Hepatocyte (in vitro differentiated cells): Measurements from ENCODE around the gene METTL25B. TPM values are rescaled to one million over a fixed set of nuclear protein-coding genes. Genes with fewer than 3 reads are reported as not detected.

Experiments
- DNase-seq: peaks from one replicate; pipeline ENCODE4 v3.0.0-alpha.2; 2016; ENCODE audit warnings: low spot score
- H2AFZ ChIP-seq: fragments of 200-600 bp; sonication (generic); 2 replicates; pipeline ENCODE4 v1.6.0; 2016; ENCODE audit warnings: antibody characterized with exemption, mild to moderate bottlenecking
- H3K27ac ChIP-seq: fragments of 200-600 bp; sonication (generic); 2 replicates; pipeline ENCODE4 v1.5.1; 2016; ENCODE audit warnings: mild to moderate bottlenecking
- H3K27me3 ChIP-seq: fragments of 200-600 bp; sonication (generic); 2 replicates; pipeline ENCODE4 v1.6.1; 2016
- H3K36me3 ChIP-seq: fragments of 200-600 bp; sonication (generic); replicated peaks from 2 replicates; pipeline ENCODE4 v1.5.1; 2016; ENCODE audit warnings: low read depth; ENCODE audit not compliant: insufficient read depth
- H3K4me1 ChIP-seq: fragments of 200-600 bp; sonication (generic); 2 replicates; pipeline ENCODE4 v1.5.1; 2016; ENCODE audit warnings: mild to moderate bottlenecking, moderate library complexity; ENCODE audit not compliant: insufficient read depth
- H3K4me2 ChIP-seq: fragments of 200-600 bp; sonication (generic); 2 replicates; pipeline ENCODE4 v1.6.0; 2016
- H3K4me3 ChIP-seq: fragments of 200-600 bp; sonication (generic); 2 replicates; pipeline ENCODE4 v1.5.1; 2016; ENCODE audit warnings: mild to moderate bottlenecking
- H3K79me2 ChIP-seq: fragments of 200-600 bp; sonication (generic); 2 replicates; pipeline ENCODE4 v1.6.0; 2017; ENCODE audit warnings: mild to moderate bottlenecking
- H3K9me2 ChIP-seq: fragments of 200-600 bp; sonication (generic); replicated peaks from 2 replicates; pipeline ENCODE4 v1.6.0; 2017; ENCODE audit warnings: mild to moderate bottlenecking; ENCODE audit not compliant: insufficient read depth
- H3K9me3 ChIP-seq: fragments of 200-600 bp; sonication (generic); 2 replicates; pipeline ENCODE4 v1.5.1; 2016; ENCODE audit warnings: low read depth, mild to moderate bottlenecking
- H4K20me1 ChIP-seq: fragments of 200-600 bp; sonication (generic); 2 replicates; pipeline ENCODE4 v1.6.0; 2016; ENCODE audit warnings: mild to moderate bottlenecking; ENCODE audit not compliant: insufficient read depth, poor library complexity, severe bottlenecking
- CTCF ChIP-seq: fragments of 200-600 bp; sonication (generic); IDR thresholded peaks from 2 replicates; pipeline ENCODE4 v1.5.1; 2016; ENCODE audit warnings: antibody characterized with exemption, mild to moderate bottlenecking; ENCODE audit not compliant: poor library complexity
- EZH2 ChIP-seq: fragments of 200-600 bp; sonication (generic); IDR thresholded peaks from 2 replicates; pipeline ENCODE4 v1.6.1; 2016; ENCODE audit warnings: antibody characterized with exemption, mild to moderate bottlenecking, borderline replicate concordance
- EZH2phosphoT487 ChIP-seq: fragments of 200-600 bp; sonication (generic); IDR thresholded peaks from one replicate; pipeline ENCODE4 v1.6.1; 2018; ENCODE audit warnings: antibody characterized with exemption, mild to moderate bottlenecking, low read depth, moderate library complexity; ENCODE audit not compliant: unreplicated experiment, severe bottlenecking
- WGBS: methylation state at CpG from one replicate; pipeline ENCODE4 v1.1.6; 2016; ENCODE audit warnings: low lambda C conversion rate; ENCODE audit errors: missing lambda C conversion rate; 5-methylcytosine and 5-hydroxymethylcytosine counted together
- polyA plus RNA-seq: library from polyadenylated mRNA; unstranded; fragments of >200 nt; fragmentation: Nextera tagmentation; extraction: Ambion mirVana; gene quantifications from 2 replicates; pipeline ENCODE4 v1.2.1, GENCODE V29; 2016
- total RNA-seq: library from RNA; depleted of rRNA; stranded (reverse); fragments of >200 nt; gene quantifications from 2 replicates; pipeline ENCODE4 v1.2.3, GENCODE V29; 2014

METTL25B gene
- total and polyA plus RNA-seq, 2 experiments from 2014 or later = 20.6 to 24.7 TPM

- peak overlapping the region; percentile 82 for H3K27ac ChIP-seq
- WGBS = 22% methylated on average over 14 of the region's 14 CpGs
- TF ChIP-seq CTCF (no peak), EZH2phosphoT487 (no peak), EZH2 (no peak)
- peaks cover 20% of the 10 kb centered on the region for H3K4me1 ChIP-seq
- H3K4me2 ChIP-seq = peak overlapping the region; percentile 74
- no peaks in the 10 kb centered on the region for H3K9me3 ChIP-seq
- peaks cover 20% of the 10 kb centered on the region for H4K20me1 ChIP-seq
- no peaks in the 10 kb centered on the region for H3K27me3 ChIP-seq
- H3K9me2 ChIP-seq = no peaks in the 10 kb centered on the region
- H3K4me3 ChIP-seq = peak overlapping the region; percentile 17
- DNase-seq = peak; percentile 41
- H3K36me3 ChIP-seq = no peaks in the 10 kb centered on the region
- H2AFZ ChIP-seq = peak overlapping the region; percentile 46
- H3K79me2 ChIP-seq = peaks cover 47% of the 10 kb centered on the region
Observed at GRCh38 chr1:156766298-156767100, 38.2 kb downstream of the METTL25B start.

DNA sequence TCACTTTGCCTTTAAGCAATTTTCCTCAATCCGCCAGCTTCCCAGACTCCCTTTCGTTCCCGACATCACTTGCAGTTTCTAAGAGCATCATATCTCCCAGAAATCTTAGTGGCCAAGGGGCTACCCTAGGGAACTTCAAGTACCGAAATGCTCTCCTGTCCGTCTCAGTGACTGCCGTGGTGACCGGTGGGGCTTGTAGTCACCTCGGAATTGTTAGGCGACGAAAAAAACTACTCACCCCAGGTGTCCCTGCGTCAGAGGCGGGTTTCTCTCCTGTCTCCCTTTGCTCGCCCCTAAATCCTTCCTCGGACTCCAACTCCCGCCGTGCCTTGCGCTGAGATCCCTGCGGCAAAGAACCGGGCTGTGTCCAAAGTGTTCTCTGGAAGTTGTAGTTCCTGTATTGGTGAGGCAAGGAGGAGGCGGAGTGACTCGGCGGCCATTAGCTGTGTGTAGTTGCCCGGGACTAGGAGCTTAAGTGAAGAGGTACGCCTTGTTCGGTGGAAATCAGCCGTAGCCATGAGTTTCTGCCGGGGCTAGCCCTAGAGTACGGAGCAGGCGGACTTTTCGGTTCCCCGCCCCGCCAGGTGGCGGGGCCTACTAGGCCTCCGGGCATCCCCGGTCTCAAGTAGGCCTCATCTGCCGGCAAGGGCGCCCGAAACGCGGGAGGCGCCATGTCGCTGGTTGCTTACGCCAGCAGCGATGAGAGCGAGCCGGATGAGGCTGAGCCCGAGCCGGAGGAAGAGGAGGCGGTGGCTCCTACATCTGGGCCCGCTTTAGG, 39.0 kb downstream of the METTL25B start, which contains the start of gene PRCC:
Gene PRCC, plus strand, starts transcription at position 435 of the 778 bp plus-strand sequence. Its CDS starts 237 bp downstream, at position 672.
- Histone ChIP-seq H4K20me1 (peaks cover 26% of the 10 kb centered on the region), H3K4me2 (peak within 1 kb of the TSS; percentile 94), H3K4me1 (peaks cover 26% of the 10 kb centered on the region), H3K9me3 (no peaks in the 10 kb centered on the region), H3K79me2 (peaks cover 55% of the 10 kb centered on the region), H3K9me2 (no peaks in the 10 kb centered on the region), H2AFZ (peak within 1 kb of the TSS; percentile 46), H3K36me3 (no peaks in the 10 kb centered on the region), H3K27me3 (no peaks in the 10 kb centered on the region), H3K4me3 (peak within 1 kb of the TSS; percentile 48), H3K27ac (peak within 1 kb of the TSS; percentile 85)
- TF ChIP-seq EZH2phosphoT487 (no peak), EZH2 (no peak), CTCF (no peak)
- peak; percentile 99 for DNase-seq
- WGBS = 1% methylated on average over 36 of the region's 50 CpGs

GRCh38 chr1:156767879-156768604, 39.8 kb downstream of the METTL25B start:
- Histone ChIP-seq H3K79me2 (peaks cover 63% of the 10 kb centered on the region), H3K9me3 (no peaks in the 10 kb centered on the region), H3K4me3 (peak overlapping the region; percentile 48), H4K20me1 (peaks cover 34% of the 10 kb centered on the region), H2AFZ (no peak overlapping the region), H3K4me1 (peaks cover 34% of the 10 kb centered on the region), H3K4me2 (peak overlapping the region; percentile 94), H3K27ac (peak overlapping the region; percentile 85), H3K27me3 (no peaks in the 10 kb centered on the region), H3K36me3 (no peaks in the 10 kb centered on the region), H3K9me2 (no peaks in the 10 kb centered on the region)
- peak; percentile 38 for DNase-seq
- 3% methylated on average over 20 of the region's 31 CpGs for WGBS
- TF ChIP-seq EZH2phosphoT487 (no peak), EZH2 (no peak), CTCF (no peak)
